Myocyte (in vitro differentiated cells): ENCODE results near the gene NPIPB6. TPM values are rescaled to one million over a fixed set of nuclear protein-coding genes. Genes with fewer than 3 reads are reported as not detected.

Source experiments
- DNase-seq: peaks from one replicate; pipeline ENCODE4 v3.0.0-alpha.2; 2012; ENCODE audit warnings: low read depth
- total RNA-seq: library from RNA; depleted of rRNA; stranded (reverse); fragments of >200 nt; gene quantifications from 2 replicates; pipeline ENCODE4 v1.2.3, GENCODE V29; 2014

Gene NPIPB6
- total RNA-seq, 1 donor from 2014 or later, result 0.56 TPM

DNA sequence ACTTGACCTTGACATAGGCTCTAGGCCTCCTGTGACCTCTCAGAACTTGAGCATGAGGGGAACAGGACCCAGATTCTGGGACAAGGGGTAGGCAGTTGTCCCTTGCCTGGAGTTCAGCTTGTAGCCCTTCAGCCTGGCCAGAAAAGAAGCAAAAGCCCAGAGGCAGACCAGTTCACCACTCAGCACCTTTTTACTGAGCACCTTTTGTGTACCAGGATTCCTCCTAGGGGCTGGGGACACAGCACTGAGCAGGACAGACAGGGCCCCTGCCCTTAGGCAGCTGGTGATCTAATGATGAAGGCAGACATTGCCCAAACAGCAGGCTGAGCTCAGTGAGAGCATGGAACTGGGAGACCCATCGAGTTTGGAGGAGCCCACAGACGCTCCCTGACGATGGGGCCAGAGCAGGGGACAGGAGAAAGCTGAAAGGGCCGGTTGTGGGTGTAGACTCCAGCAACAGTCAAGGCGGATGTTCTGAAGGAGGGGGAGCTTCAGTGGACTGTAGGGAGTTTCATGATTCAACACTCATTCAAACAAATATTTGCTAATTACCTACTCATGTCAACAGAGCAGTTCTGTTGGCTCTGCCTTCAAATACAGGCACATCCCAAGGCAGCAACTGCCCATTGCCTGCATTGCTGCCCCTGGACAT is 38.9 kb downstream of the NPIPB6 start:
- DNase-seq, result no peak

DNA sequence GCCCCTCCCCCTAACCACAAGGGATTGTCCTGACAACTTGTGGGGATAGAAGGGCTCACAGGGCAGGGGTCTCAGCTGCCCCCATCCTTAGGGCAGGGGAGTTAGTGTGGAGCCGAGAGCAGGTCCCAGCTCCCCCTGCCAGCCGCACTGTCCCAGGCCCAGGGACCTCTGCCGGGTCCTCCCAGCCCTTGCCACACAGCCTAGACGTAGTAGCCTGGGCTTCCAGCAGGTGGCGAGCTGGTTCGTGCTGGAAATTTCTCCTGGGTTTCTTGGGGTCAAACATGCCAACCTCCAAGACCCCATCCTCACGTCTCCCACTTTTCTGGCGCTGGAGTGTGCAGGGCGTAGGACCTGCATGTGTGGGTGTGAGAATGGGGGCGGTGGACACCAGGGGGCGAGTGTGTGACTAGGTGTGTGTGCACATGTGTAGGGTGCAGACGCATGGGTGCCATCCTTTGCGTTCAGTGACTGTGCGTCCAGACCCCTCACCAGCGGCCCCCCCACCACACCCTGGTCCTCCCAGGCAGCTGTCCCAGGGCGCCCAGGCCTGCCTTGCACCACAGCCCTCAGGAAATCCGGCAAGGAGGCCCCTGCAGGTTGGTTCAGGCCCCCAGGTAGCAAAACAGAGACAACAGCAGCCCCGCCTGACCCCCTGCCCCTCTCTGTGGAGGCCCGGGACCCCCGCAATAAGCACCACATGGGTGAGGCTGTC is 41.5 kb downstream of the NPIPB6 start:
- peak; percentile 30 for DNase-seq

DNA sequence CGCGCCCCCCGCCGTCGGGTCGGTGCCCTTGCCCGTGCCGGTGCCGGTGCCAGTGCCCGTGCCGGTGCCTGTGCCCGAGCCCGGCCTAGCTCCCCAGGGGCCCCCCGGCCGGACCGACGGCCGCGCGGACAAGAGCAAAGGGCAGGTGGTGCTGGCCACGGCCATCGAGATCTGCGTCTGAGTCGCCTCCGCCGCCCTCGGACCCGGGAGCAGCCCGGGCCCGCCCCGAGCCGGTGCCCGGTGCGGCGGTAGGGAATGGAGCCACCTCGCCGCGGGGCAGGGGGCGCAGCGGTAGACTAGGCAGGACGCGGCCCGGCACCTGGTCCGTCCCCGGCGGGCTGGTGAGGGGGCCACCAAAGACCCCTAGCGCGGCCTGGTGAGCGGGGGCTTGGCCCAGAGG is 42.6 kb downstream of the NPIPB6 start:
- DNase-seq, result no peak

DNA sequence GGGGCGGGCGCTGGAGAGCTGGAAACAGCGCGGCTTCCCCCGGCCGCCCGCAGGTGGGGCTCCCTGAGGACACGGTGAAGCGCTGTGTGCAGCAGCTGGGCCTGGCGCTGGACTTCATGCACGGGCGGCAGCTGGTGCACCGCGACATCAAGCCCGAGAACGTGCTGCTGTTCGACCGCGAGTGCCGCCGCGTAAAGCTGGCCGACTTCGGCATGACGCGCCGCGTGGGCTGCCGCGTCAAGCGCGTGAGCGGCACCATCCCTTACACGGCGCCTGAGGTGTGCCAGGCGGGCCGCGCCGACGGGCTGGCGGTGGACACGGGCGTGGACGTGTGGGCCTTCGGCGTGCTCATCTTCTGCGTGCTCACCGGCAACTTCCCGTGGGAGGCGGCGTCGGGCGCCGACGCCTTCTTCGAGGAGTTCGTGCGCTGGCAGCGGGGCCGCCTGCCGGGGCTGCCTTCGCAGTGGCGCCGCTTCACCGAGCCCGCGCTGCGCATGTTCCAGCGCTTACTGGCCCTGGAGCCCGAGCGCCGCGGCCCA is 43.2 kb downstream of the NPIPB6 start:
- no peak for DNase-seq

DNA sequence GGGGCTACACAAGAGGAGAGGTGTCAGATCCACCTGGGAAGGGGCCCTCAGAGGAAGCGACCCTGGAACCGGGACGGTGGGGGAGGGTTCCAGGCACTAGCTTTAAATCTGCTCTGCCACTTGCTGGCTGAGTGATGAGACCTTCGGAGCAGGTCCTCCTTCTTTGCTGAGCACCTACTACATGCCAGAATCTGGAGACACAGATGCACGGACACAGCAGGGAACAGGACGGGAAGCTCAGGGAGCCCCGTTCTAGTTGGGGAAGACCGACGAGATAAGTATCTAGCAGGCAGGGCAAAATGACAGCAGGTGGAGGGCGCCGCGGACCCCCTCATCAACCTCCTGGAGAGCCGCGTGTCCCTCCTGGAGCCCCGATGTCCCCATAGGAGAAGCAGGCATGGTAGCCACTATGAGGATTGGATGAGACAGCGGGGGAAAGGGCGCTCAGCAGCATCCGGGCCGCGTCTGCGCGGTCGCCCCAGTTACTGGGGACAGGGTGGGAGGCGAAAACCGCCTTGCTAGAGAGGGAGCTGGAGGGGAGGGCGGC is 43.8 kb downstream of the NPIPB6 start:
- DNase-seq, result no peak

DNA sequence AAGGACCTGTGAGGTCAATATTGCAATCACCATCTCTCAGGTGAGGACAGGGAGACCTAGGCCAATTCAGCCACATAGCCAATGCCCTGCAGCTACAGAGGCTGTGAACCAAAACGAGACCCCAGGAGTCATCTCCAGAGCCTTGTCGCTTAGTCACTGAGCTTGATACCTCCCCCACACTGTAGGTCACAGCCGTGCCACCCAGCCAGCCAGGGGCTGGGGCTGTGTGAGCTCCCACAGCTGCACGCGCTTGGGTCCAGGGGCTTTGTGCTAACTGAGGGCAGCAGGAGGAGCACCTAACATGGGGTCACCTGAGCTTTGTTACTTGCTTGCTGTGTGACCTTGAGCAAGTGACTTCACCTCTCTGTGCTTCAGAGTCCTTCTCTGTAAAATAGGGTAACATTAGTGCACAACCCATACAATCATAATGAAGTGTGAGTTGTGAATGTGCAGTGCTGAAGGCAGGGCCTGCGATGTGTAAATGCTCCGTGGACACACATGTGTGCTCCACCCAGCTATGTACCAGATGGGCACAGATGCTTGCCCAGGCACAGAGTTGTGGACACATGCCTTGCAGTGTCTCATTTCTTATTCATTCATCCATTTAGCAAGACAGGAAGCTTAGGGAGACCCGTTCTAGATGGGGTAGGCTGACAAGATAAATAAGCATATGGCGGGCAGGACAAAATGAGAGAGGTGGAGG is 45.1 kb downstream of the NPIPB6 start:
- DNase-seq, result no peak

DNA sequence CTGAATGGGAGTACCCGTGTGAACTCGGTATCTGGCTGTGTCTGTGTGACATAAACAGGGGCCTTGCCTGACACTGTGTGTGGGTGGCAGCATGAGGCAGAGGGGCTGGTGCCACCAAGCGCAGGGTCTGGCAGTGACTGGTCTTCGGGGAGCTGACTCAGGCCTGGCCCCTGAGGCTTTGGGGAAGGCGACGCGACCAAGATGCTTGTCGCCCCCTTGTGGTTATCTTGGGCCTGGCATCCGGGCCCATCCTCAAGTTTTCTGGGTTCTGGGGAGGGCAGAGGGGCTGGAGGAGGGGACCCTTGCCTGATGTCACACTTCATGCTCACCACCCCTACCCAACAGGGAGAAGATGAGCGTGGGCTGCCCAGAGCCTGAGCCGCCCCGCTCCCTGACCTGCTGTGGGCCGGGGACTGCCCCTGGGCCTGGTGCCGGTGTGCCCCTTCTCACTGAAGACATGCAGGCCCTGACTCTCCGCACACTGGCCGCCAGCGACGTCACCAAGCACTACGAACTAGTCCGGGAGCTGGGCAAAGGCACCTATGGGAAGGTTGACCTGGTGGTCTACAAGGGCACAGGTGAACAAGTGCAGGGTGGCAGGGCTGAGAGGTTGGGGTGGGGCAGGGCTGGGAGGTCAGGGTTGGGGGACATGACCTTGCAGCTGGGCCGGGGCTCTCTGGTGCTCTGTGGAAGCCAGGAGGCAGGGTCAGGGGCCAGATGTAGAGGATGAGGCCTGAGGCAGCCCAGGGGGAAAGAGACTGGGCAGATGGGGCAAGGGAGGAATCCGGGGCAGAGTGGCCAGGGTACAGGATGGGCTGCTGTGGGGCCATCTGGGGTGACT is 46.0 kb downstream of the NPIPB6 start:
- DNase-seq, result peak; percentile 50

DNA sequence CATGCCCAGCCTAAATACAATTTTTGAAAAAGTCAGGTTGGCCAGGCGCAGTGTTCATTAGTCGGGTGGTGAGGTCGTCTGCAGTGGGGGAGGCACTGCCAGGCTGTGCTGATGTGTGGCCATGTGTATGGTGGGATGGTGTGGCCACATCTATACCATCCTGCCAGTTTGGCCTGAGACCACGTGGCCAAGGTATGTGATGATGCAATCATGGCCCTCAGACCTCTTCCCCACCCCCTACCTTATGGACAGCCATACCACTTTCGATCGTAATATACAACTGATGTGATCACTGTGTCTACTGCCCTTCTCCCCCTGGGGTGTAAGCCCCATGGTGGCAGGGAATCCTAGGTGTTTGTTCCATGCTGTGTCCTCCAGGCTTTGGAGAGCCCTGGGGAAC is 47.3 kb downstream of the NPIPB6 start:
- DNase-seq, result no peak

DNA sequence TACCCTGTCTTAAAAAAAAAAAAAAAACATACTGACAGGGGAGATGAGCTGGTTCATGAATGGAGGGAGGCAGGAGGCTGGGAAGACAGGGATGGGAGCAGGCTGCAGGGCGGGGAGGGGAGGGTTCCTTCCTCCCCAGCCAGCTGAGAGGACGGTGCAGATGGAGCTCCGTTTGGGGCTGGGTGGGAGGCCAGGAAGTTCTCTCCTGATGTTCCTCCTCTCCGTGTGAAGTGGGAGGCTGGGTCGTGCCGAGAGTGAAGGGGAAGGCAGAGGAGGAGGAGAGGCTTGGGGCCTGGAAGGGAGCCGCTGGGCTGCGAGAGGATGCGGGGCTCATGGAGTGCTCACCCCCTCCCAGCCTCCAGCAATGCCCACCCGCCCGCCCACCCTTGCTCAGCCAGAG is 49.7 kb downstream of the NPIPB6 start:
- no peak for DNase-seq

DNA sequence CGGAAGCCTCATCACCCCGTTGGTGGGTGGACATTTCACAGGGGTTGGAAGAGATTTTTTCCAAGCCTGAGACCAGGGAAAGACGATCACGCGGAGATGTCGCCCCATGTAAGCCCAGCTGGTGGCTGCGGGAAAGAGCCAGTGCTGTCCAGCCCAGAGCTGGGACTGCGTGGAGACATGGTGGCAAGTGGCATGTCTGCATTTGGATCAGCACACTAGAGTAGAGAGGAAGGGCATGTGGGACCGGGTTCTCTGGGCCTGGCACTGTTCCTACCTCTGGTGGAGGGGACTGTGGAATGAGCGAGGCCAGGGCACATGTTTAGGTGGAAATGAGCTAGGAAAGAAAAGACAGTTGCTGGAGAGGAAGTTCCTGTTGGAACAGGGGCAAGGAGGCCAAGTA is 51.0 kb downstream of the NPIPB6 start:
- no peak for DNase-seq

DNA sequence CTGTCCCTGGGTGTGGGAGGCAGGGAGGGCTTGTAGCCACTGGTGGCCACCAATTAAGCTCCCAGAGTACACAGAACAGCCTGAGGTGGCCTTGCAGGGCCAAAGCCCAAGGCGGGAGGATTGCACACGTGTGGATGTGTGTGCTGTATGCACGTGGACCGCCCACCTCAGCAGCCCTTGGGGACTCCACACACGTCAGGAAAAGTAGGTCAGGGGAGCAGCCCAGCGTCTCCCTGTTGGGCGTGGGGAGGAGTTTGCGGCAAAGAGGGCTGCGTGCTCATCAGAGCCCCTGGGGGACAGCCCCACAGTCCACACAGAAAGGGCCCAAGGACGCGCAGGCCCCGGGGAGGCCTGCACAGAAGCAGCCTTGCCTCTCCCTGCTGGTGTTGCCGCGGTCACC is 51.4 kb downstream of the NPIPB6 start:
- DNase-seq, result no peak

DNA sequence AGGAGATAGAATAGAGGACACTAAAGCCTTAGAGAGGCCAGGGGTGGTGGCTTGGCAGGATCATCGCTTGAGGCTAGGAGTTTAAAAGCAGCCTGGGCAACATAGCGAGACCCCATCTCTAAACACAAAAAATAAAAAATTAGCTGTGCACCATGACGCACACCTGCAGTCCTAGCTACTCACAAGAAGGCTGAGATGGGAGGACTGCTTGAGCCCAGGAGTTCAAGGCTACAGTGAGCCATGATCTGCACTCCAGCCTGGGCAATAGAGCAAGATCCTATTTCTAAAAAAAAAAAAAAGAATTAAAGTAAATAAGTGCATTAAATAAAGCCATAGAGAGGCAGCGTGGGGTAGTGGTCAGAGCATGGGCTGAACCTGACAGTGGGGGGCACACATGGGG is 51.9 kb downstream of the NPIPB6 start:
- no peak for DNase-seq

DNA sequence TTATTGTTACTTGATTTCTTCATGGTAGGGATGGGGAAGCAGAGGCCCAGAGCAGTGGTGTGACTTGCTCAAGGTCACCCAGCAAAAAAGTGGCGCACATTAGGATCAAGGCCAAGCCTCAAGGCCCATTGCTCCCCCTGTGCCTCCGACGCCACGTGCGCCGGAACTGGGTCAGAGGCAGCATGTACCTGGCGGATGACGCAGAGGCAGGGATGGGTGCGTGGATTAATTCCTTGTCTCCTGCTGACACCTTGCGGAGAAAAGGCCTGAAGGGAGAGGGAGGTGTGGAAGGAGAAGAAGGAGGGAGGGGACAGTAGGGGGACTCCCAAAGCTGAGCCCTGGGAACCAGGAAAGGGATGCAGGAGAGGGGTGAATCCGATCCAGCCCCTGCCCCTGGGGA is 52.5 kb downstream of the NPIPB6 start:
- DNase-seq, result no peak

DNA sequence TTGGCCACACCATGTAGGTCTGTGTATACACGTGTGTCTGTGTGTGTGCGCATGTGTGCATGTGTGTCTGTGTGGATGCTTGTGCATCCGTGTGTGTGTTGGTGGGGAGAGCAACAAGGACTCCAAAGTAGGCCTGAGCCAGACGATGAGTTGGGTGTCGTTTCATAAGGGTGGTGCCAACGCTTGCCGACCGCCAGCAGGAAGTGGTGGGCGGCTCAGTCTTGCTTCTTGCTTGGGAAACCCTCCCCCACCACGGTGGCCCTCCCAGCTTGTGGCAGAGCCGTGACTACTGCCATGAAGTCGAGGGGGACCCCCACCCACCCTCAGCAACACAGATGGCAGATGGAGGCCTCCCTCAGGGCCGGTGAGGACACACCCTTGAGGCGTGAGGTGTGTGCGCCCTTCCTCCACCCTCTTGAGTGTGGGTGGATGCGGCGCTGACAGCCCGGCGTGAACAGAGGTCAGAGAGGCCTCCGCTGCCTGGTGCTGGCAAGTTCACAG is 53.4 kb downstream of the NPIPB6 start:
- no peak for DNase-seq

DNA sequence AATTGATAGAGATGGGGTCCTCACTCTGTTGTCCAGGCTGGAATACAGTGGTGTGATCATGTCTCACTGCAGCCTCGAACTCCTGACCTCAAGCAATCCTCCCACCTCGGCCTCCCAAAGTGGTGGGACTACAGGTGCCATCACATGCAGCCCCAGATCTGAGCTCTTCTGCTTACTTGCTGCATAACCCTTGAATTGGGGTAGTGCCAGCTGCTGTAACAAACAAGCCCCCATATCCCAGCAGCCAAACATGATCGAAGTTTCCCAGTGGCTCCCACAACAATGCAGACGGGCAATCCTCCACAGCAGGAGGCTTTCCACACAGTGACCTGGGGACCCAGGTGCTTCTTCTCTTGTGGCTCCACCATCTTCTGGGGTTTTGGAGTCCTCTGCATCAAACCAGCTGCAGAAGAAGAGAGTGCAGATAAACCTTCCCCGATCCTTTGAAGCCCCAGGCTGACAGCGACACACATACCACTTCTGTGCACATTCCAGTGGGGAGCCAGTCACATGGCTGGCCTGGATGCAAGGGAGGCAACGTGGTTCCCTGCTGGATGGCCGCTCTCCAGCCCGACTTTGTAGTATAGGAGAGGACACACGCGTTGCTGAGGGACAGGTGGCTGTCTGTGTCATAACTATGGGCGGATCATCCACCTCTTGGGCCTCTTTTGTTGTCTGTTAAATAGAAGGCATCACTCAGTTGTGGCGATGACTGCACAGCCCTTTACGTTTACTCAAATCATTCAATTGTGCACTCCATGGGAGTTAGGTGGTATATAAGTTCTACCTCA is 54.3 kb downstream of the NPIPB6 start:
- DNase-seq, result peak; percentile 17

DNA sequence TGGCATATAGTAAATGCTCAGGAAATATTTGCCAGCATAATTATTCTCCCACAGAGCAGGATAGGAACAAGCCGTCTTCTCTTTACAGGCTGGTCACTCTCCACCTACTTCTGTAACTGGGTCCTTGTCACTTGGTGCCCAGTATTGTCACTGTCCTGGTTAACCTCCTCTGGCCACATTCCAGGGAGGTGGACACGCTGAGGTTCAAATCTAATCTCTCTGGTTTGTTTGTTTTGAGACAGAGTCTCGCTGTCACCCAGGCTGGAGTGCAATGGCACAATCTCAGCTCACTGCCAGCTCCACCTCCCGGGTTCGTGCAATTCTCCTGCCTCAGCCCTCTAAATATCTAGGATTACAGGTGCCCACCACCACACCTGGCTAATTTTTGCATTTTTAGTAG is 55.4 kb downstream of the NPIPB6 start:
- DNase-seq, result no peak

DNA sequence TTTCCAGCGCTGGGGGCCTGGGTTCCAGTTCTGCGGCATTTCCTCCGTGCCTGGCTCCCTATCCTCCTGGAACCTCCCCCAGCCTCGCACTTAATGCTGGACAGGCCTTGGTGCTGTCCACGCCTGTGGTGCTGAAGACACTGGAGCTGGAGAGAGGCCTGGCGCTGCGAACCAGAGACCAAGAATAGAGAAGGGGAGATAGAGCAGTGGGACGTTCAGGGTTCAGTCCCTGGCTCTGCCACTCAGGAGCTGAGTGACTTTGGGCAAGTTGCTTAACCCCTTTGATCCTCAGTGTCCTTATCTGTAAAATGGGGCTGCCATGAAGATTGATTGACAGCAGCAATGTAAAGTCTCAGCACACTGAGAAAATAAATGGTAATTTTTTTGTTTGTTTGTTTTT is 59.1 kb downstream of the NPIPB6 start:
- DNase-seq, result peak; percentile 71

DNA sequence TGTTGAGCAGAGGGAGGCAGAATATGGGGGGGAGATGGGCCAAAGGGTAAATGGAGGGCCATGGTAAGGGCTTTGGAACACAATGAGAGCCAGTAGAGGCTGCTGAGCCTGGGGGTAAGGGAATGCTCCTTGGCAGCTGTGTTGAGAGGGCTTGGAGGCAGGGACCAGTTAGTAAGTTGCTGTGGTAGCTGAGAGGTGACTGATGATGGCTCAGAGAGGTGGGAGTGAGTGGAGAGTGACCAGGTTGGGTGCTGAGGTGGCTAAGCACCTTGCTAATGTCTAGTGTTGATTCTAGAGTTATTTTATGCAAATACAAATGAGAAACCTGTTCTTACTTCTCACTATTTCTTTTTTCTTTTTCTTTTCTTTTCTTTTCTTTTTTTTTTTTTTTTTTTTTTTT is 60.2 kb downstream of the NPIPB6 start:
- no peak for DNase-seq

DNA sequence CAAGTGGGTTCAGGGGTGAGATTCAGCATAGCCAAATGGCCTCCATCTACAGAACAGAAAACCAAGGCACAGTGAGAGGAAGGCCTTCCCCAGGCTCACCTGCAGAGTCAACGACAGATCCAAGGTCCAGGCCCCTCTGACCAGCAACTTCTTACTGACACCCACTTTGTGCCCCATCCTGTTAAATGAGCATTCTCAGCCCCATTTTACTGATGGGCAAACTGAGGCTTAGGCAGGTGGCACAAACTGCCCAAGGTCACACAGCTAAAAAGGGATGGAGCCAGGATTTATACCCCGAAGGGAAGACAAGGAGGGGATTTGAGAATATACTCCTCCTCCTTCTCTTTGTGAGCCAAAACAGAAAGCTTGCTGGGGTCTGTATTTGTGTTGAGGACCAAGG is 61.7 kb downstream of the NPIPB6 start:
- DNase-seq, result no peak

DNA sequence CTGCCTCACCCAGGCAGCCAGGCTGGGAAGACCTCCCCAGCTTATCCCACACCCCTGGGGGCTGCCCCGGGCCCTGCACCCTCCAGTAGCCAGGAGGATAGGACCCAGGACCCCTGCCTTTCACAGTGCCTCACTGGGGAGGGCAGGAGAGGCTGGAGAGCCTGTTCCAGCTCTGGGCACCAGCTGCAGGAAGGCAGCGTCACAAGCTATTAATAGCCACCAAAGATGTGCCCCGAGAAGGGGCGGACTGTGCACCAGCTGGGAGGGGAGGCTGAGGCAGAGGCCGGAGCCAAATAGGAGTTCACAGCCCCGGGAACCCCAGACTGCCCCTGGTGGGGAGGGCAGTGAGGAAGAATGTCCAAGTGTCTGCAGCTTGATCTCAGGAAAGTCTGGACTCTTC is 62.2 kb downstream of the NPIPB6 start:
- DNase-seq, result peak; percentile 56
